Measurements from ENCODE around the gene DCAF11.

DNA sequence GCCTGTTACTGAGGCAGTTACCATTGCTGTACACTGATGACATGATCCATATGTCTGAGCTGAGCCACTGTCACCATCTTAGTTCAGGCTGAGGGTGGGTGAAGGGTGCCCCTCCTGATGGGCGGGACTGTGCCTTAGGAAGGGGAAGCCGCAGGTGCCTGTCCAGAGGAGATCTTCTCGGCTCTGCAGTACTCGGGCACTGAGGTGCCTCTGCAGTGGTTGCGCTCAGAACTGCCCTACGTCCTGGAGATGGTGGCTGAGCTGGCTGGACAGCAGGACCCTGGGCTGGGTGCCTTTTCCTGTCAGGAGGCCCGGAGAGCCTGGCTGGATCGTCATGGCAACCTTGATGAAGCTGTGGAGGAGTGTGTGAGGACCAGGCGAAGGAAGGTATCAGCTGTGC, 36.4 kb downstream of the DCAF11 start:
- TF ChIP-seq ISL1 (CRISPR knock-in tag; IDR thresholded peaks at IDR 0.05) (no peak), CSDC2 (CRISPR knock-in tag; IDR thresholded peaks at IDR 0.05) (no peak), ZFP30 (CRISPR knock-in tag; IDR thresholded peaks at IDR 0.05) (no peak), ZFP3 (CRISPR knock-in tag; IDR thresholded peaks at IDR 0.05) (no peak), RARB (CRISPR knock-in tag; IDR thresholded peaks at IDR 0.05) (no peak), ARNTL (CRISPR knock-in tag; IDR thresholded peaks at IDR 0.05; ENCODE audit: borderline replicate concordance, low read depth) (no peak), PPARA (CRISPR knock-in tag; IDR thresholded peaks at IDR 0.05; ENCODE audit: borderline replicate concordance) (no peak), SNAI2 (CRISPR knock-in tag; IDR thresholded peaks at IDR 0.05) (no peak), OSR1 (CRISPR knock-in tag; IDR thresholded peaks at IDR 0.05) (no peak), ZNF565 (CRISPR knock-in tag; conservative IDR thresholded peaks at IDR 0.05; ENCODE audit: low read depth) (no peak), GLIS3 (CRISPR knock-in tag; IDR thresholded peaks at IDR 0.05) (no peak)
- TF ChIP-seq, protein P1, sequence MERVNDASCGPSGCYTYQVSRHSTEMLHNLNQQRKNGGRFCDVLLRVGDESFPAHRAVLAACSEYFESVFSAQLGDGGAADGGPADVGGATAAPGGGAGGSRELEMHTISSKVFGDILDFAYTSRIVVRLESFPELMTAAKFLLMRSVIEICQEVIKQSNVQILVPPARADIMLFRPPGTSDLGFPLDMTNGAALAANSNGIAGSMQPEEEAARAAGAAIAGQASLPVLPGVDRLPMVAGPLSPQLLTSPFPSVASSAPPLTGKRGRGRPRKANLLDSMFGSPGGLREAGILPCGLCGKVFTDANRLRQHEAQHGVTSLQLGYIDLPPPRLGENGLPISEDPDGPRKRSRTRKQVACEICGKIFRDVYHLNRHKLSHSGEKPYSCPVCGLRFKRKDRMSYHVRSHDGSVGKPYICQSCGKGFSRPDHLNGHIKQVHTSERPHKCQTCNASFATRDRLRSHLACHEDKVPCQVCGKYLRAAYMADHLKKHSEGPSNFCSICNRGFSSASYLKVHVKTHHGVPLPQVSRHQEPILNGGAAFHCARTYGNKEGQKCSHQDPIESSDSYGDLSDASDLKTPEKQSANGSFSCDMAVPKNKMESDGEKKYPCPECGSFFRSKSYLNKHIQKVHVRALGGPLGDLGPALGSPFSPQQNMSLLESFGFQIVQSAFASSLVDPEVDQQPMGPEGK (CRISPR knock-in tag; IDR thresholded peaks at IDR 0.05; ENCODE audit: borderline replicate concordance), result no peak
